ENCODE measurements around the gene KIF1A. TPM values are rescaled to one million over a fixed set of nuclear protein-coding genes. Genes with fewer than 3 reads are reported as not detected.

The KIF1A gene
- total RNA-seq, 1 experiment from 2014 or later = 298 TPM

DNA sequence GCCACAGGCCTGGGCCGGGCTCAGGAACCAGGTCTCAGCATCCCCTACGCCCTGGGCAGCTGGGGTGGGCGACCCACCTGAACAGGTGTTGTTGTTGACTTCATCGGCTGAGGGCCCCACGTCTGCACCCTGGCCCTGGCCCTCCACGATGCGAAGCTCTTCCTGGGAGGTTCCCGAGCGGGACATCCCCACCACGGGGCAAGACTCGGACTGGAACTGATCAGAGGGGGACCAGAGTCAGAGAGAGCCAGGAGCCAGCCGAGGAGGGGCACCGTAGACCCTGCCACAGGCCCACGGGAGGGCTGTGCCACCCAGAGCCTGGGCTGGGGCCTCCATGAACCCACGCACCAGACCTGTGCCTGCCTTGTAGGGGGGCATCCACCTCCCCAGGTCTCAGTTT lies 74.1 kb downstream of the KIF1A start:
- no peak overlapping the region for H3K4me3 Mint-ChIP-seq (ENCODE audit: low read depth, unreplicated experiment)
- CTCF ChIA-PET = no interaction called here
- peaks cover 78% of the 10 kb centered on the region for H3K36me3 Mint-ChIP-seq (ENCODE audit: insufficient read depth, unreplicated experiment)

DNA sequence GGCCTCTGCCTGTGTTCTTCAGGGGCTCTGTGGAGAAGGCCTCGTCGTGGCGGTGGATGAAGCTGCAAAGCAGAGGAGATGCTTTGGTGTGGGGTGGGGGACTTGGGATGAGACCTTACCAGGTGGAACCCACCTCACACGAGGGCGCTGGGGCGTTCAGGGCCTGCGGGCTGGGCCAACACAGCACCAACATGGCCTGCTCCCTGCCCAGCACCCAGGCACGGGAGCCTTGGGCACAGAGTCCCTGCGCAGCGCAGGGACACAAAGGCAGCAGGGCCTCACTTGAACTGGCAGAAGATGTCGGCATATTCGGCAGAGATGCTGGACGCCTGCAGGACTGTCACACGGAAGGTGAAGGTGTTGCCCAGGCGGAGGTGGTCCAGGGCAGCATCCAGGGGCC lies 74.6 kb downstream of the KIF1A start:
- BruUV-seq (replicated peaks) = no TSS peak
- CTCF ChIA-PET = no interaction called here

More for the DNA sequence above, 74.1 kb downstream of the KIF1A start:
- peaks cover 18% of the 10 kb centered on the region for H3K4me1 Mint-ChIP-seq (ENCODE audit: low read depth, unreplicated experiment)
- TF ChIP-seq, protein P1, sequence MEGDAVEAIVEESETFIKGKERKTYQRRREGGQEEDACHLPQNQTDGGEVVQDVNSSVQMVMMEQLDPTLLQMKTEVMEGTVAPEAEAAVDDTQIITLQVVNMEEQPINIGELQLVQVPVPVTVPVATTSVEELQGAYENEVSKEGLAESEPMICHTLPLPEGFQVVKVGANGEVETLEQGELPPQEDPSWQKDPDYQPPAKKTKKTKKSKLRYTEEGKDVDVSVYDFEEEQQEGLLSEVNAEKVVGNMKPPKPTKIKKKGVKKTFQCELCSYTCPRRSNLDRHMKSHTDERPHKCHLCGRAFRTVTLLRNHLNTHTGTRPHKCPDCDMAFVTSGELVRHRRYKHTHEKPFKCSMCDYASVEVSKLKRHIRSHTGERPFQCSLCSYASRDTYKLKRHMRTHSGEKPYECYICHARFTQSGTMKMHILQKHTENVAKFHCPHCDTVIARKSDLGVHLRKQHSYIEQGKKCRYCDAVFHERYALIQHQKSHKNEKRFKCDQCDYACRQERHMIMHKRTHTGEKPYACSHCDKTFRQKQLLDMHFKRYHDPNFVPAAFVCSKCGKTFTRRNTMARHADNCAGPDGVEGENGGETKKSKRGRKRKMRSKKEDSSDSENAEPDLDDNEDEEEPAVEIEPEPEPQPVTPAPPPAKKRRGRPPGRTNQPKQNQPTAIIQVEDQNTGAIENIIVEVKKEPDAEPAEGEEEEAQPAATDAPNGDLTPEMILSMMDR (IDR thresholded peaks at IDR 0.05; ENCODE audit: unreplicated experiment) = no peak
- no TSS peak for BruUV-seq (replicated peaks)
- H3K27me3 Mint-ChIP-seq (ENCODE audit: unreplicated experiment) = no peaks in the 10 kb centered on the region
- no peaks in the 10 kb centered on the region for H3K9me3 Mint-ChIP-seq (ENCODE audit: low read depth, unreplicated experiment)
- no peak overlapping the region for H3K27ac Mint-ChIP-seq (ENCODE audit: unreplicated experiment)
- intact Hi-C loops (cut with micrococcal nuclease; ENCODE audit: unreplicated experiment) = no loop called here
- DNase-seq = no peak

DNA sequence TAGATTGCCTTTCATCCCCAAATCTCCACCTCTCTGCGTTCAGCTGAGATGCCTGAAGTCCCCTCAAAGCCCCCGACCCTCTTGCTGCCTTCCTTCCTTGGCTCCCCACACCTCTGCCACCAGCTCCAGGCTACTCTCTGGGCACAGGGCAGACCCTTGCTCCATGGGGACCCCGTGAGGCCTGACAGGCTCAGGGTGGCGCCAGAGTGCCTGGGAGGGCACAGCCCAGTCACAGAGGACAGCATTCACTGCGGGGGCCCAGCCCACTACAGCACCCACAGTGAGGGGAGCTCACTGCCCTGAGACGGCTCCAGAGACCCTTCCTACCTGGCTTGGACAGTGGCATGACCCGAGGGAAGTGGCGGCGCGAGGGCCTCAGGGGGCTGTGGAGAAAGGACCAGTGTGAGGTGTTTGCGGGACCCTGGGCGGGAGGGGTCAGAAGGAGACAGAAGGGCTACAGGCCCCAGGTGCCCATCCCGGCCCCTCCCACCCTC lies 77.4 kb downstream of the KIF1A start:
- no peaks in the 10 kb centered on the region for H3K27me3 Mint-ChIP-seq (ENCODE audit: unreplicated experiment)
- no peak overlapping the region for H3K27ac Mint-ChIP-seq (ENCODE audit: unreplicated experiment)

More for the DNA sequence above, 74.6 kb downstream of the KIF1A start:
- Mint-ChIP-seq H3K27ac (ENCODE audit: unreplicated experiment) (no peak overlapping the region), H3K27me3 (ENCODE audit: unreplicated experiment) (no peaks in the 10 kb centered on the region), H3K36me3 (ENCODE audit: insufficient read depth, unreplicated experiment) (peaks cover 78% of the 10 kb centered on the region), H3K9me3 (ENCODE audit: low read depth, unreplicated experiment) (no peaks in the 10 kb centered on the region), H3K4me3 (ENCODE audit: low read depth, unreplicated experiment) (no peak overlapping the region), H3K4me1 (ENCODE audit: low read depth, unreplicated experiment) (peaks cover 18% of the 10 kb centered on the region)
- DNase-seq = no peak
- intact Hi-C loops (cut with micrococcal nuclease; ENCODE audit: unreplicated experiment) = no loop called here
- TF ChIP-seq, protein P1 (IDR thresholded peaks at IDR 0.05; ENCODE audit: unreplicated experiment) = no peak

DNA sequence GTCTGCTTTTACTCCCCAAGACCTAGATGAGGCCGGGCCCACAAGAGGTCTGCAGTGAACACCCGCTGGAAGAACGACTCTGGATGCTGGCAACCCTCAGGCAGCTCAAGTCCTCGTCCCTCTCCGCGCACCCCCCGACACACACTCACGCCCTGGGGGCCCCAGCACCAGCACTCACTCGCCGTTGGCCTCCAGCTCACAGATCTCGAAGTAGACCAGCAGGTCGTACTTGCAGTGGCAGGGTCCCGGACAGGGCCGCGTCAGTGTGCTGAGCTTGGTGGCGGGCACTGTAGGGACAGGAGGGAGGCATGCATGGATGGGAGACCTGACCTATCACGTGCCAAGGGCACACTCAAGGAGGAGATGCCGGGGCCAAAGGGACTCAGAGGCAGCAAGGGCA lies 78.9 kb downstream of the KIF1A start:
- intact Hi-C loops (cut with micrococcal nuclease; ENCODE audit: unreplicated experiment) = no loop called here
- no peak for DNase-seq
- H3K4me1 Mint-ChIP-seq (ENCODE audit: low read depth, unreplicated experiment) = peaks cover 35% of the 10 kb centered on the region
- H3K27me3 Mint-ChIP-seq (ENCODE audit: unreplicated experiment) = no peaks in the 10 kb centered on the region
- no peaks in the 10 kb centered on the region for H3K9me3 Mint-ChIP-seq (ENCODE audit: low read depth, unreplicated experiment)
- H3K4me3 Mint-ChIP-seq (ENCODE audit: low read depth, unreplicated experiment) = no peak overlapping the region
- CTCF ChIA-PET = interaction anchor here (0.6 kb wide), 1 partner anchor 10 kb away, joined by 3 read pairs; no protein-coding TSS in a partner anchor
- BruUV-seq (replicated peaks) = no TSS peak
- no peak overlapping the region for H3K27ac Mint-ChIP-seq (ENCODE audit: unreplicated experiment)
- TF ChIP-seq, protein P1 (IDR thresholded peaks at IDR 0.05; ENCODE audit: unreplicated experiment) = no peak
- H3K36me3 Mint-ChIP-seq (ENCODE audit: insufficient read depth, unreplicated experiment) = peaks cover 83% of the 10 kb centered on the region

More for the DNA sequence above, 77.4 kb downstream of the KIF1A start:
- intact Hi-C loops (cut with micrococcal nuclease; ENCODE audit: unreplicated experiment) = no loop called here
- Mint-ChIP-seq H3K9me3 (ENCODE audit: low read depth, unreplicated experiment) (no peaks in the 10 kb centered on the region), H3K4me1 (ENCODE audit: low read depth, unreplicated experiment) (peaks cover 35% of the 10 kb centered on the region), H3K36me3 (ENCODE audit: insufficient read depth, unreplicated experiment) (peaks cover 85% of the 10 kb centered on the region), H3K4me3 (ENCODE audit: low read depth, unreplicated experiment) (no peak overlapping the region)
- no peak for DNase-seq
- TF ChIP-seq, protein P1 (IDR thresholded peaks at IDR 0.05; ENCODE audit: unreplicated experiment) = no peak
- CTCF ChIA-PET = interaction anchor here (0.6 kb wide), 1 partner anchor 98 kb away, joined by 3 read pairs; no protein-coding TSS in a partner anchor
- no TSS peak for BruUV-seq (replicated peaks)
